HepG2 (cell line): ENCODE results near the gene ZNF213. TPM values are rescaled to one million over a fixed set of nuclear protein-coding genes. Genes with fewer than 3 reads are reported as not detected.

Experiments
- BCL6 ChIP-seq: IDR thresholded peaks from 2 replicates; pipeline ENCODE4 v1.6.1; 2016; ENCODE audit warnings: missing genetic modification reagents, missing compliant biosample characterization
- DBP ChIP-seq: sonication (generic); formaldehyde crosslinking; IDR thresholded peaks from 2 replicates; pipeline ENCODE4 v1.4.0; 2020; ENCODE audit warnings: missing genetic modification reagents; ENCODE audit errors: not compliant biosample characterization
- GATAD1 ChIP-seq: IDR thresholded peaks from 2 replicates; pipeline ENCODE4 v1.6.1; 2016; ENCODE audit warnings: missing genetic modification reagents, missing compliant biosample characterization
- MEF2D ChIP-seq: sonication (generic); formaldehyde crosslinking; IDR thresholded peaks from 2 replicates; pipeline ENCODE4 v1.5.1; 2020; ENCODE audit warnings: mild to moderate bottlenecking, missing genetic modification reagents
- NFE2 ChIP-seq: sonication (generic); formaldehyde crosslinking; IDR thresholded peaks from 2 replicates; pipeline ENCODE4 v1.4.0; 2020; ENCODE audit warnings: missing genetic modification reagents
- NFYC ChIP-seq: IDR thresholded peaks from 2 replicates; pipeline ENCODE4 v1.6.1; 2016; ENCODE audit warnings: missing genetic modification reagents, missing compliant biosample characterization
- NONO ChIP-seq, 2 experiments: fragments of 450-650 bp in 1 of 2; sonication (generic) in 1 of 2; formaldehyde crosslinking in 1 of 2; IDR thresholded peaks in 1 of 2; conservative IDR thresholded peaks in 1 of 2; 2 replicates each; pipeline versions ENCODE4 v1.6.1 to v1.8.0; 2017 to 2022; ENCODE audit warnings: mild to moderate bottlenecking in 1 of 2, missing genetic modification reagents in 1 of 2, moderate library complexity in 1 of 2
- RBFOX2 ChIP-seq: fragments of 200-400 bp; formaldehyde crosslinking; IDR thresholded peaks from 2 replicates; pipeline ENCODE4 v1.6.1; 2017; ENCODE audit warnings: low read depth, mild to moderate bottlenecking, low read length
- RBM39 ChIP-seq: fragments of 200-400 bp; formaldehyde crosslinking; IDR thresholded peaks from one replicate; pipeline ENCODE4 v1.6.1; 2018; ENCODE audit warnings: antibody characterized with exemption, mild to moderate bottlenecking, low read depth, low read length; ENCODE audit not compliant: poor library complexity, severe bottlenecking
- RFXANK ChIP-seq: IDR thresholded peaks from 2 replicates; pipeline ENCODE4 v1.6.1; 2016
- ZBTB8A ChIP-seq: sonication (generic); formaldehyde crosslinking; IDR thresholded peaks from 2 replicates; pipeline ENCODE4 v1.4.0; 2020; ENCODE audit warnings: mild to moderate bottlenecking, low read depth, missing genetic modification reagents, borderline replicate concordance
- ZEB1 ChIP-seq: IDR thresholded peaks from 2 replicates; pipeline ENCODE4 v1.6.1; 2012; ENCODE audit warnings: mild to moderate bottlenecking, low read depth, inconsistent platforms; ENCODE audit not compliant: insufficient replicate concordance
- ZMYM4 ChIP-seq: sonication (generic); formaldehyde crosslinking; IDR thresholded peaks from 2 replicates; pipeline ENCODE4 v1.8.1; 2023; ENCODE audit warnings: mild to moderate bottlenecking, missing genetic modification reagents
- ZNF24 ChIP-seq: fragments of 450-650 bp; IDR thresholded peaks from 2 replicates; pipeline ENCODE4 v1.6.1; 2017; ENCODE audit warnings: antibody characterized with exemption, mild to moderate bottlenecking
- ZNF616 ChIP-seq: sonication (generic); formaldehyde crosslinking; IDR thresholded peaks from 2 replicates; pipeline ENCODE4 v1.5.0; 2020; ENCODE audit warnings: low read depth, mild to moderate bottlenecking, missing genetic modification reagents
- polyA plus RNA-seq, 8 experiments: library from polyadenylated mRNA; depleted of rRNA in 3 of 8; stranded (reverse) in 7 of 8; unstranded in 1 of 8; fragments of >200 nt; fragmentation: Illumina TruSeq in 4 of 8; extraction: Trizol in 4 of 8; gene quantifications; 2 replicates each; pipeline versions ENCODE4 v1.2.1 to v1.2.3, GENCODE V29; 2011 to 2016; ENCODE audit warnings: low read depth in 4 of 8, missing spikeins in 1 of 8, mixed read lengths in 1 of 8; ENCODE audit not compliant: insufficient read depth in 1 of 8
- total RNA-seq, 5 experiments: library from RNA; depleted of rRNA; stranded (reverse); fragments of >200 nt; fragmentation: Illumina TruSeq; extraction: Trizol; gene quantifications; 2 replicates each; pipeline ENCODE4 v1.2.3, GENCODE V29; 2016; ENCODE audit warnings: low read depth in 1 of 5
- TF ChIP-seq, protein P1 (sequence below): IDR thresholded peaks from 2 replicates; pipeline ENCODE4 v1.6.1; 2016; ENCODE audit warnings: missing compliant biosample characterization, missing genetic modification reagents, borderline replicate concordance
- TF ChIP-seq, protein P2 (sequence below): sonication (generic); formaldehyde crosslinking; IDR thresholded peaks from 2 replicates; pipeline ENCODE4 v1.8.1; 2022; ENCODE audit warnings: mild to moderate bottlenecking, missing genetic modification reagents
- TF ChIP-seq, protein P3 (sequence below): sonication (generic); formaldehyde crosslinking; IDR thresholded peaks from 2 replicates; pipeline ENCODE4 v1.4.0; 2020; ENCODE audit warnings: missing genetic modification reagents, mild to moderate bottlenecking, borderline replicate concordance
- TF ChIP-seq, protein P4 (sequence below): sonication (generic); formaldehyde crosslinking; conservative IDR thresholded peaks from 2 replicates; pipeline ENCODE4 v1.4.0; 2020; ENCODE audit warnings: mild to moderate bottlenecking, missing genetic modification reagents, moderate library complexity

The ZNF213 gene
- total and polyA plus RNA-seq, 2 of the 13 experiments (the other 11 are each of a cell fraction or from before 2014, with no cell fraction given): 0.59 to 0.97 TPM

DNA sequence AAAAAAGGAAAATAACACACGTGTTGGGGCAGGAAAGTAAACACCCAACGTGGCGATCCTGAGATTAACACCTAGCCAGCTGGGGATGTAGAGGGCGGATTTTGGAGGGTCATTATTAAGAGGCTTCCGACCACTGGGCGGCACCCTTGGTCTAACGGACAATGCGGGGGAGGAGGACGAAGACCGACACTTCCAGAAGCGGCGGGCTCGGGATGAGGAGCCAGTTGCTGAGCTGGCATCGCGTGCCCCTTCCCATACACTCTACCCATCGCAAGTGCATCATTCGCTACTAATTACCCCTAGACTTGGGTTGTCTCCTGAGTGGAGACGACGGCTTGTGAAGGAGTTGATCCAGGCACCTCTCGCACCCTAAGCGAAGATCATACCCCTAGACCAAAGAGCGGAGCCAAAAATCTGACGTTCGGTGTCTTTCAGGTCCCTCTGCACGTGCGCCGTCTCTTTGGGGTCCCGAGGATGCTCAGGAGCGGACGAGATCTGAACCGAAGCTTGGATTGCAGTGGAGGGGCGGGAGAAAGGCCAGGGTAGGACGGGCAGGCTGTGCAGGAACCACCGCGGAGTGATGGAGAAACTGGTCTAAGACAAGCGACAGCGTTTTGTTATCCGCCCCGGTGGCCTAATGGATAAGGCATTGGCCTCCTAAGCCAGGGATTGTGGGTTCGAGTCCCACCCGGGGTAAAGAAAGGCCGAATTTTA, 17.6 kb downstream of the ZNF213 start (continued):
- TF ChIP-seq NFYC (no peak), ZMYM4 (CRISPR knock-in tag) (peak; percentile 54; the same call in 1 of the 2 replicates), ZBTB8A (CRISPR knock-in tag) (no peak), RBFOX2 (no peak), BCL6 (CRISPR knock-in tag) (peak; percentile 60; the same call in 1 of the 2 replicates), MEF2D (peak; percentile 77; the same call in 1 of the 2 replicates), GATAD1 (CRISPR knock-in tag) (no peak; the same call in 1 of the 2 replicates), DBP (CRISPR knock-in tag) (no peak), ZNF24 (peak; percentile 99), ZEB1 (no peak), ZNF616 (CRISPR knock-in tag) (no peak), NONO (IDR thresholded peaks at IDR 0.05) (no peak), NONO (CRISPR knock-in tag; conservative IDR thresholded peaks at IDR 0.05) (peak; percentile 82), NFE2 (CRISPR knock-in tag) (no peak), RBM39 (peak; percentile 75), RFXANK (CRISPR knock-in tag) (no peak)
- TF ChIP-seq, protein P1, sequence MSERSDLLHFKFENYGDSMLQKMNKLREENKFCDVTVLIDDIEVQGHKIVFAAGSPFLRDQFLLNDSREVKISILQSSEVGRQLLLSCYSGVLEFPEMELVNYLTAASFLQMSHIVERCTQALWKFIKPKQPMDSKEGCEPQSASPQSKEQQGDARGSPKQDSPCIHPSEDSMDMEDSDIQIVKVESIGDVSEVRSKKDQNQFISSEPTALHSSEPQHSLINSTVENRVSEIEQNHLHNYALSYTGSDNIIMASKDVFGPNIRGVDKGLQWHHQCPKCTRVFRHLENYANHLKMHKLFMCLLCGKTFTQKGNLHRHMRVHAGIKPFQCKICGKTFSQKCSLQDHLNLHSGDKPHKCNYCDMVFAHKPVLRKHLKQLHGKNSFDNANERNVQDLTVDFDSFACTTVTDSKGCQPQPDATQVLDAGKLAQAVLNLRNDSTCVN (CRISPR knock-in tag): 0 out of 2 replicates have a peak, but pooled peaks have one; percentile 60
- TF ChIP-seq, protein P2, sequence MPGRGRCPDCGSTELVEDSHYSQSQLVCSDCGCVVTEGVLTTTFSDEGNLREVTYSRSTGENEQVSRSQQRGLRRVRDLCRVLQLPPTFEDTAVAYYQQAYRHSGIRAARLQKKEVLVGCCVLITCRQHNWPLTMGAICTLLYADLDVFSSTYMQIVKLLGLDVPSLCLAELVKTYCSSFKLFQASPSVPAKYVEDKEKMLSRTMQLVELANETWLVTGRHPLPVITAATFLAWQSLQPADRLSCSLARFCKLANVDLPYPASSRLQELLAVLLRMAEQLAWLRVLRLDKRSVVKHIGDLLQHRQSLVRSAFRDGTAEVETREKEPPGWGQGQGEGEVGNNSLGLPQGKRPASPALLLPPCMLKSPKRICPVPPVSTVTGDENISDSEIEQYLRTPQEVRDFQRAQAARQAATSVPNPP: 0 out of 2 replicates have a peak, but pooled peaks have one; percentile 8
- TF ChIP-seq, protein P3, sequence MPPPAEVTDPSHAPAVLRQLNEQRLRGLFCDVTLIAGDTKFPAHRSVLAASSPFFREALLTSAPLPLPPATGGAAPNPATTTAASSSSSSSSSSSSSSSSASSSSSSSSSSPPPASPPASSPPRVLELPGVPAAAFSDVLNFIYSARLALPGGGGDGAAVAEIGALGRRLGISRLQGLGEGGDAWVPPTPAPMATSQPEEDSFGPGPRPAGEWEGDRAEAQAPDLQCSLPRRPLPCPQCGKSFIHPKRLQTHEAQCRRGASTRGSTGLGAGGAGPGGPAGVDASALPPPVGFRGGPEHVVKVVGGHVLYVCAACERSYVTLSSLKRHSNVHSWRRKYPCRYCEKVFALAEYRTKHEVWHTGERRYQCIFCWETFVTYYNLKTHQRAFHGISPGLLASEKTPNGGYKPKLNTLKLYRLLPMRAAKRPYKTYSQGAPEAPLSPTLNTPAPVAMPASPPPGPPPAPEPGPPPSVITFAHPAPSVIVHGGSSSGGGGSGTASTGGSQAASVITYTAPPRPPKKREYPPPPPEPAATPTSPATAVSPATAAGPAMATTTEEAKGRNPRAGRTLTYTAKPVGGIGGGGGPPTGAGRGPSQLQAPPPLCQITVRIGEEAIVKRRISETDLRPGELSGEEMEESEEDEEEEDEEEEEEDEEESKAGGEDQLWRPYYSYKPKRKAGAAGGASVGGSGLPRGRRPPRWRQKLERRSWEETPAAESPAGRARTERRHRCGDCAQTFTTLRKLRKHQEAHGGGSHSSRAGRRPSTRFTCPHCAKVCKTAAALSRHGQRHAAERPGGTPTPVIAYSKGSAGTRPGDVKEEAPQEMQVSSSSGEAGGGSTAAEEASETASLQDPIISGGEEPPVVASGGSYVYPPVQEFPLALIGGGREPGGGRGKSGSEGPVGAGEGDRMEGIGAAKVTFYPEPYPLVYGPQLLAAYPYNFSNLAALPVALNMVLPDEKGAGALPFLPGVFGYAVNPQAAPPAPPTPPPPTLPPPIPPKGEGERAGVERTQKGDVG (CRISPR knock-in tag): no peak
- TF ChIP-seq, protein P4, sequence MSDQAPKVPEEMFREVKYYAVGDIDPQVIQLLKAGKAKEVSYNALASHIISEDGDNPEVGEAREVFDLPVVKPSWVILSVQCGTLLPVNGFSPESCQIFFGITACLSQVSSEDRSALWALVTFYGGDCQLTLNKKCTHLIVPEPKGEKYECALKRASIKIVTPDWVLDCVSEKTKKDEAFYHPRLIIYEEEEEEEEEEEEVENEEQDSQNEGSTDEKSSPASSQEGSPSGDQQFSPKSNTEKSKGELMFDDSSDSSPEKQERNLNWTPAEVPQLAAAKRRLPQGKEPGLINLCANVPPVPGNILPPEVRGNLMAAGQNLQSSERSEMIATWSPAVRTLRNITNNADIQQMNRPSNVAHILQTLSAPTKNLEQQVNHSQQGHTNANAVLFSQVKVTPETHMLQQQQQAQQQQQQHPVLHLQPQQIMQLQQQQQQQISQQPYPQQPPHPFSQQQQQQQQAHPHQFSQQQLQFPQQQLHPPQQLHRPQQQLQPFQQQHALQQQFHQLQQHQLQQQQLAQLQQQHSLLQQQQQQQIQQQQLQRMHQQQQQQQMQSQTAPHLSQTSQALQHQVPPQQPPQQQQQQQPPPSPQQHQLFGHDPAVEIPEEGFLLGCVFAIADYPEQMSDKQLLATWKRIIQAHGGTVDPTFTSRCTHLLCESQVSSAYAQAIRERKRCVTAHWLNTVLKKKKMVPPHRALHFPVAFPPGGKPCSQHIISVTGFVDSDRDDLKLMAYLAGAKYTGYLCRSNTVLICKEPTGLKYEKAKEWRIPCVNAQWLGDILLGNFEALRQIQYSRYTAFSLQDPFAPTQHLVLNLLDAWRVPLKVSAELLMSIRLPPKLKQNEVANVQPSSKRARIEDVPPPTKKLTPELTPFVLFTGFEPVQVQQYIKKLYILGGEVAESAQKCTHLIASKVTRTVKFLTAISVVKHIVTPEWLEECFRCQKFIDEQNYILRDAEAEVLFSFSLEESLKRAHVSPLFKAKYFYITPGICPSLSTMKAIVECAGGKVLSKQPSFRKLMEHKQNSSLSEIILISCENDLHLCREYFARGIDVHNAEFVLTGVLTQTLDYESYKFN (CRISPR knock-in tag): peak; percentile 47; the same call in 1 of the 2 replicates
